IPS DF 6.9 (cell line): ENCODE measurements around the gene HIRA.

Source experiments
- DNase-seq: peaks from one replicate; pipeline ENCODE4 v3.0.0-alpha.2; 2013; ENCODE audit warnings: low read depth, low spot score
- H3K27ac ChIP-seq: one replicate; pipeline ENCODE4 v1.5.1; 2013; ENCODE audit warnings: low read length, control low read depth
- H3K27me3 ChIP-seq: 2 replicates; pipeline ENCODE4 v1.6.1; 2013; ENCODE audit warnings: mild to moderate bottlenecking, low read length; ENCODE audit not compliant: control insufficient read depth, insufficient read depth
- H3K36me3 ChIP-seq: 2 replicates; pipeline ENCODE4 v1.6.1; 2013; ENCODE audit warnings: low read length; ENCODE audit not compliant: control insufficient read depth, insufficient read depth
- H3K4me1 ChIP-seq: 2 replicates; pipeline ENCODE4 v1.6.1; 2013; ENCODE audit warnings: low read length; ENCODE audit not compliant: control insufficient read depth, insufficient read depth
- H3K4me3 ChIP-seq: 2 replicates; pipeline ENCODE4 v1.5.1; 2013; ENCODE audit warnings: mild to moderate bottlenecking, low read length
- H3K9me3 ChIP-seq: 2 replicates; pipeline ENCODE4 v1.6.1; 2013; ENCODE audit warnings: low read length, inconsistent platforms; ENCODE audit not compliant: control insufficient read depth, insufficient read depth
- WGBS: extraction: QIAGEN DNeasy Blood & Tissue Kit; methylation state at CpG from one replicate; pipeline ENCODE4 v1.1.7; 2013; ENCODE audit warnings: mixed read lengths, missing lambda C conversion rate; ENCODE audit not compliant: insufficient read length, insufficient coverage; 5-methylcytosine and 5-hydroxymethylcytosine counted together

HIRA gene

GRCh38 chr22:19357270-19358105 is 74.0 kb downstream of the HIRA start:
- WGBS: no CpG with 5 or more reads among the region's 14 CpGs
- peaks cover 53% of the 10 kb centered on the region for H3K36me3 ChIP-seq
- H3K27me3 ChIP-seq: no peaks in the 10 kb centered on the region

GRCh38 chr22:19356708-19357269 is 74.7 kb downstream of the HIRA start:
- H3K27me3 ChIP-seq: no peaks in the 10 kb centered on the region
- no peaks in the 10 kb centered on the region for H3K4me1 ChIP-seq
- no CpG with 5 or more reads among the region's 8 CpGs for WGBS
- H3K4me3 ChIP-seq: no peak overlapping the region
- no peak overlapping the region for H3K27ac ChIP-seq
- H3K9me3 ChIP-seq: no peaks in the 10 kb centered on the region
- no peak for DNase-seq
- H3K36me3 ChIP-seq: peaks cover 53% of the 10 kb centered on the region

More at GRCh38 chr22:19357270-19358105, 74.0 kb downstream of the HIRA start:
- DNase-seq: no peak
- Histone ChIP-seq H3K4me1 (no peaks in the 10 kb centered on the region), H3K9me3 (no peaks in the 10 kb centered on the region), H3K27ac (no peak overlapping the region), H3K4me3 (no peak overlapping the region)

GRCh38 chr22:19355413-19356157 is 75.9 kb downstream of the HIRA start:
- no peaks in the 10 kb centered on the region for H3K9me3 ChIP-seq
- no CpG with 5 or more reads among the region's 7 CpGs for WGBS

GRCh38 chr22:19354201-19354600 is 77.3 kb downstream of the HIRA start:
- no CpG with 5 or more reads among the region's 5 CpGs for WGBS
- no peak for DNase-seq
- H3K4me1 ChIP-seq: no peaks in the 10 kb centered on the region
- no peaks in the 10 kb centered on the region for H3K9me3 ChIP-seq
- H3K36me3 ChIP-seq: peaks cover 40% of the 10 kb centered on the region
- no peaks in the 10 kb centered on the region for H3K27me3 ChIP-seq
- no peak overlapping the region for H3K4me3 ChIP-seq
- H3K27ac ChIP-seq: no peak overlapping the region

More at GRCh38 chr22:19355413-19356157, 75.9 kb downstream of the HIRA start:
- no peak overlapping the region for H3K4me3 ChIP-seq
- H3K36me3 ChIP-seq: peaks cover 51% of the 10 kb centered on the region
- no peaks in the 10 kb centered on the region for H3K4me1 ChIP-seq
- no peaks in the 10 kb centered on the region for H3K27me3 ChIP-seq
- no peak overlapping the region for H3K27ac ChIP-seq
- no peak for DNase-seq

GRCh38 chr22:19353363-19354131 is 78.0 kb downstream of the HIRA start:
- no peaks in the 10 kb centered on the region for H3K4me1 ChIP-seq
- no peak for DNase-seq
- no peaks in the 10 kb centered on the region for H3K27me3 ChIP-seq
- no peaks in the 10 kb centered on the region for H3K9me3 ChIP-seq
- WGBS: no CpG with 5 or more reads among the region's 18 CpGs
- no peak overlapping the region for H3K27ac ChIP-seq
- H3K36me3 ChIP-seq: peaks cover 34% of the 10 kb centered on the region
- H3K4me3 ChIP-seq: no peak overlapping the region

GRCh38 chr22:19352766-19353165 is 78.8 kb downstream of the HIRA start:
- peaks cover 29% of the 10 kb centered on the region for H3K36me3 ChIP-seq
- DNase-seq: no peak
- WGBS: no CpG with 5 or more reads among the region's 4 CpGs
- H3K4me1 ChIP-seq: no peaks in the 10 kb centered on the region
- no peaks in the 10 kb centered on the region for H3K27me3 ChIP-seq
- no peaks in the 10 kb centered on the region for H3K9me3 ChIP-seq
- no peak overlapping the region for H3K27ac ChIP-seq
- H3K4me3 ChIP-seq: no peak overlapping the region

- WGBS: no CpG with 5 or more reads among the region's 6 CpGs
- Histone ChIP-seq H3K27ac (no peak overlapping the region), H3K36me3 (peaks cover 26% of the 10 kb centered on the region), H3K9me3 (no peaks in the 10 kb centered on the region), H3K27me3 (no peaks in the 10 kb centered on the region), H3K4me1 (no peaks in the 10 kb centered on the region), H3K4me3 (no peak overlapping the region)
- no peak for DNase-seq
Observed at GRCh38 chr22:19352217-19352616, 79.3 kb downstream of the HIRA start.

- no peak overlapping the region for H3K27ac ChIP-seq
- H3K4me3 ChIP-seq: no peak overlapping the region
- no peaks in the 10 kb centered on the region for H3K27me3 ChIP-seq
- H3K9me3 ChIP-seq: no peaks in the 10 kb centered on the region
- no CpG with 5 or more reads among the region's 6 CpGs for WGBS
- H3K36me3 ChIP-seq: peaks cover 26% of the 10 kb centered on the region
- no peaks in the 10 kb centered on the region for H3K4me1 ChIP-seq
- no peak for DNase-seq
Observed at GRCh38 chr22:19351604-19352003, 79.9 kb downstream of the HIRA start.

- DNase-seq: no peak
- H3K27me3 ChIP-seq: no peaks in the 10 kb centered on the region
- no peaks in the 10 kb centered on the region for H3K9me3 ChIP-seq
- WGBS: no CpG with 5 or more reads among the region's 9 CpGs
- no peaks in the 10 kb centered on the region for H3K4me1 ChIP-seq
- no peak overlapping the region for H3K27ac ChIP-seq
- H3K36me3 ChIP-seq: peaks cover 24% of the 10 kb centered on the region
- H3K4me3 ChIP-seq: no peak overlapping the region
Observed at GRCh38 chr22:19350947-19351346, 80.6 kb downstream of the HIRA start.

GRCh38 chr22:19350476-19350859 is 81.1 kb downstream of the HIRA start:
- Histone ChIP-seq H3K4me1 (no peaks in the 10 kb centered on the region), H3K4me3 (no peak overlapping the region), H3K9me3 (no peaks in the 10 kb centered on the region), H3K27ac (no peak overlapping the region), H3K27me3 (no peaks in the 10 kb centered on the region), H3K36me3 (peaks cover 22% of the 10 kb centered on the region)
- WGBS: no CpG with 5 or more reads among the region's 1 CpG
- DNase-seq: no peak
